K562 (cell line): ENCODE data around the gene KIFAP3. TPM values are rescaled to one million over a fixed set of nuclear protein-coding genes. Genes with fewer than 3 reads are reported as not detected.

Experiments used
- ATAC-seq: fragments of 200-7000 bp; cut with Tn5 transposase; 3 replicates; pipeline ENCODE4 v1.9.1; 2020; ENCODE audit warnings: moderate library complexity
- BruUV-seq: library from RNA; stranded (reverse); fragments of 400-500 nt; replicated peaks from 2 replicates; lab custom pipeline; 2021; lab: Mats Ljungman, UMichigan
- CTCF ChIA-PET: fragments of 300-600 bp; formaldehyde crosslinking; extraction: SDS; loops from one replicate; lab custom pipeline; 2021; ENCODE audit warnings: low intra/inter-chr PET ratio; lab: Yijun Ruan, JAX
- POLR2A ChIA-PET: fragments of 300-600, 350-650 bp; sonication (Branson Sonifier 250); formaldehyde crosslinking; extraction: SDS; loops from one replicate; lab custom pipeline; 2021; ENCODE audit warnings: antibody characterized with exemption, inconsistent platforms; lab: Yijun Ruan, JAX
- DNase-seq, 4 experiments: peaks; one replicate each; pipeline versions ENCODE4 v3.0.0 to v3.0.0-alpha.2; 2011 to 2018; ENCODE audit warnings: low spot score in 3 of 4, mixed read lengths in 3 of 4; ENCODE audit errors: extremely low read depth in 1 of 4
- FAIRE-seq: peaks from 2 replicates; lab custom pipeline; 2011; peaks lifted over from hg19 to GRCh38; lab: Jason Lieb, UNC
- H2AFZ ChIP-seq: 2 replicates; pipeline ENCODE4 v1.6.0; 2011; ENCODE audit warnings: low read depth, low read length, control low read depth, inconsistent platforms
- H3K27ac ChIP-seq: fragments of 200-600 bp; 3 replicates; pipeline ENCODE4 v1.8.0; 2011; ENCODE audit warnings: low read depth, mild to moderate bottlenecking, control low read depth, inconsistent platforms, low read length, moderate library complexity, mixed read lengths; ENCODE audit errors: extremely low read depth
- H3K27me3 ChIP-seq, 2 experiments: fragments of 300-600 bp in 1 of 2; 2 replicates in 1 of 2; 3 replicates in 1 of 2; pipeline versions ENCODE4 v1.6.0 to v1.8.0; 2011; ENCODE audit warnings: inconsistent platforms in 2 of 2, low read length in 2 of 2, mild to moderate bottlenecking in 1 of 2, mixed read lengths in 1 of 2, moderate library complexity in 1 of 2; ENCODE audit not compliant: control insufficient read depth in 2 of 2, insufficient read depth in 2 of 2
- H3K36me3 ChIP-seq: fragments of 300-600 bp; 3 replicates; pipeline ENCODE4 v1.8.0; 2011; ENCODE audit warnings: mild to moderate bottlenecking, low read length, inconsistent platforms; ENCODE audit not compliant: control insufficient read depth, insufficient read depth
- H3K4me1 ChIP-seq, 2 experiments: fragments of 200-600 bp in 1 of 2; replicated peaks in 1 of 2; 2 replicates in 1 of 2; 3 replicates in 1 of 2; pipeline versions ENCODE4 v1.5.1 to v1.8.0; 2011; ENCODE audit warnings: inconsistent platforms in 2 of 2, low read length in 2 of 2, mild to moderate bottlenecking in 1 of 2, mixed read lengths in 1 of 2, moderate library complexity in 1 of 2; ENCODE audit not compliant: control insufficient read depth in 2 of 2, insufficient read depth in 2 of 2
- H3K4me2 ChIP-seq: 2 replicates; pipeline ENCODE4 v1.6.1; 2011; ENCODE audit warnings: low read length, control low read depth, inconsistent platforms, mixed read lengths; ENCODE audit not compliant: insufficient read depth
- H3K4me3 ChIP-seq: fragments of 200-600 bp; sonication (generic), shearing (Covaris generic); 2 replicates; pipeline ENCODE4 v1.5.1; 2016; ENCODE audit warnings: control low read depth, inconsistent platforms
- H3K79me2 ChIP-seq: fragments of 200-600 bp; 3 replicates; pipeline ENCODE4 v1.8.0; 2011; ENCODE audit warnings: low read length, inconsistent platforms; ENCODE audit not compliant: control insufficient read depth, insufficient read depth
- H3K9ac ChIP-seq, 2 experiments: 2 replicates each; pipeline versions ENCODE4 v1.6.0 to v1.6.1; 2011; ENCODE audit warnings: low read depth in 2 of 2, low read length in 2 of 2, control low read depth in 1 of 2, inconsistent platforms in 1 of 2, mild to moderate bottlenecking in 1 of 2, mixed read lengths in 1 of 2; ENCODE audit not compliant: insufficient read depth in 1 of 2
- H3K9me1 ChIP-seq: one replicate; pipeline ENCODE4 v1.6.0; 2011; ENCODE audit warnings: inconsistent platforms, mild to moderate bottlenecking, low read length, moderate library complexity; ENCODE audit not compliant: control insufficient read depth, insufficient read depth
- H3K9me3 ChIP-seq: replicated peaks from 2 replicates; pipeline ENCODE4 v1.5.1; 2011; ENCODE audit warnings: low read depth, low read length, inconsistent platforms; ENCODE audit not compliant: control insufficient read depth, insufficient read depth
- H4K20me1 ChIP-seq: replicated peaks from 2 replicates; pipeline ENCODE4 v1.6.1; 2011; ENCODE audit warnings: low read length, inconsistent platforms, mixed read lengths; ENCODE audit not compliant: control insufficient read depth, insufficient read depth
- DMBX1 ChIP-seq: fragments of 250-450 bp; sonication (Bioruptor Pico); IDR thresholded peaks from 2 replicates; pipeline ENCODE4 v1.8.0; 2022; ENCODE audit warnings: inconsistent platforms, mild to moderate bottlenecking, moderate library complexity, borderline replicate concordance
- ILK ChIP-seq: fragments of 450-650 bp; IDR thresholded peaks from 2 replicates; pipeline ENCODE4 v1.6.1; 2016; ENCODE audit warnings: missing genetic modification characterization, low read depth, mild to moderate bottlenecking, missing compliant biosample characterization, moderate library complexity, borderline replicate concordance
- JUNB ChIP-seq: fragments of 450-650 bp; formaldehyde crosslinking; conservative IDR thresholded peaks from 2 replicates; pipeline ENCODE4 v1.4.0; 2020; ENCODE audit warnings: mild to moderate bottlenecking
- MAFG ChIP-seq: fragments of 450-650 bp; conservative IDR thresholded peaks from 2 replicates; pipeline ENCODE4 v1.6.1; 2016; ENCODE audit warnings: missing genetic modification characterization, missing compliant biosample characterization
- SNIP1 ChIP-seq: fragments of 450-650 bp; IDR thresholded peaks from 2 replicates; pipeline ENCODE4 v1.7.1; 2017; ENCODE audit warnings: low read depth, mild to moderate bottlenecking
- SRSF9 ChIP-seq: fragments of 200-400 bp; formaldehyde crosslinking; IDR thresholded peaks from 2 replicates; pipeline ENCODE4 v1.6.1; 2017; ENCODE audit warnings: low read depth, low read length, borderline replicate concordance
- ZNF3 ChIP-seq: fragments of 250-450 bp; sonication (Bioruptor Pico); IDR thresholded peaks from 2 replicates; pipeline ENCODE4 v1.5.0; 2021; ENCODE audit warnings: mild to moderate bottlenecking, moderate library complexity
- ZNF785 ChIP-seq: fragments of 250-450 bp; sonication (Bioruptor Pico); IDR thresholded peaks from 2 replicates; pipeline ENCODE4 v1.4.0; 2020; ENCODE audit warnings: mild to moderate bottlenecking
- WGBS: fragments of 100-300 bp; shearing (Covaris generic); methylation state at CpG from one replicate; pipeline ENCODE4 v1.1.6; 2016; ENCODE audit warnings: low coverage, mixed read lengths; ENCODE audit not compliant: insufficient coverage; ENCODE audit errors: missing lambda C conversion rate; 5-methylcytosine and 5-hydroxymethylcytosine counted together
- in situ Hi-C: fragments of 300-500 bp; cut with MboI; formaldehyde crosslinking; loops from 4 replicates; pipeline ENCODE4 v1.15.0; 2018; ENCODE audit warnings: inconsistent platforms, mixed read lengths
- intact Hi-C: fragments of 100-400 bp; cut with micrococcal nuclease; formaldehyde crosslinking; loops from 2 replicates; pipeline ENCODE4 v1.14.2; 2022
- polyA plus RNA-seq, 8 experiments: library from polyadenylated mRNA; depleted of rRNA in 4 of 8; stranded (reverse) in 5 of 8; unstranded in 3 of 8; fragments of >200 nt; fragmentation: Nextera tagmentation in 2 of 8; fragmentation: Illumina TruSeq in 1 of 8; extraction: Ambion mirVana in 2 of 8; extraction: Trizol in 1 of 8; gene quantifications; 2 replicates each; pipeline versions ENCODE4 v1.2.1 to v1.2.3, GENCODE V29; 2011 to 2014; ENCODE audit warnings: inconsistent platforms in 1 of 8, missing spikeins in 1 of 8
- total RNA-seq, 7 experiments: library from RNA; depleted of rRNA in 6 of 7; stranded (reverse); fragments of >200 nt in 6 of 7; fragmentation: Illumina TruSeq in 2 of 7; extraction: Trizol in 2 of 7; gene quantifications; 2 replicates each; pipeline versions ENCODE4 v1.2.1 to v1.2.3, GENCODE V29; 2011 to 2021; ENCODE audit warnings: low replicate concordance in 1 of 7

The KIFAP3 gene
- total and polyA plus RNA-seq, 9 of the 15 experiments (the other 6 are each of a cell fraction or from before 2014, with no cell fraction given), result 8.8 to 17.5 (median 11.8) TPM

GRCh38 chr1:170049176-170049800, 25.2 kb downstream of the KIFAP3 start:
- in situ Hi-C loops, result no loop called here
- Histone ChIP-seq H3K36me3 (no peaks in the 10 kb centered on the region), H4K20me1 (no peaks in the 10 kb centered on the region), H3K9ac (no peak overlapping the region), H3K9me1 (no peaks in the 10 kb centered on the region), H3K27me3 (no peaks in the 10 kb centered on the region), H3K4me2 (no peak overlapping the region), H3K27ac (no peak overlapping the region), H3K79me2 (no peaks in the 10 kb centered on the region), H2AFZ (no peak overlapping the region), H3K4me1 (no peaks in the 10 kb centered on the region), H3K9me3 (no peaks in the 10 kb centered on the region), H3K4me3 (no peak overlapping the region)
- TF ChIP-seq MAFG (tag) (no peak), JUNB (no peak), SRSF9 (no peak), ZNF3 (no peak), ILK (tag) (no peak), SNIP1 (no peak)
- intact Hi-C loops, result no loop called here
- 25% methylated on average over 3 of the region's 3 CpGs for WGBS
- BruUV-seq, result no TSS peak
- ChIA-PET CTCF (no interaction called here), POLR2A (interaction anchor here (0.7 to 1.3 kb wide), 2 partner anchors 125 to 483 kb away, joined by 3 to 5 read pairs; partner anchors contain the start of gene GORAB)
- DNase-seq (no peak), ATAC-seq (no peak), FAIRE-seq (no peak)

- Histone ChIP-seq H3K4me3 (no peak overlapping the region), H3K27me3 (no peaks in the 10 kb centered on the region), H3K27ac (no peak overlapping the region), H3K4me1 (no peaks in the 10 kb centered on the region), H3K9me1 (no peaks in the 10 kb centered on the region), H4K20me1 (no peaks in the 10 kb centered on the region), H3K9ac (no peak overlapping the region), H3K36me3 (no peaks in the 10 kb centered on the region), H3K4me2 (no peak overlapping the region), H2AFZ (no peak overlapping the region), H3K79me2 (no peaks in the 10 kb centered on the region), H3K9me3 (no peaks in the 10 kb centered on the region)
- DNase-seq (no peak), ATAC-seq (no peak), FAIRE-seq (no peak)
- ChIA-PET CTCF (no interaction called here), POLR2A (interaction anchor here (0.6 to 1.3 kb wide), 3 partner anchors 126 to 484 kb away, joined by 3 to 5 read pairs (median 3); partner anchors contain the start of gene GORAB)
- 41% methylated on average over 7 of the region's 7 CpGs for WGBS
- in situ Hi-C loops, result no loop called here
- TF ChIP-seq DMBX1 (CRISPR knock-in tag) (no peak), ZNF785 (CRISPR knock-in tag) (no peak)
- intact Hi-C loops, result no loop called here
- no TSS peak for BruUV-seq
Observed at GRCh38 chr1:170048515-170048914, 26.0 kb downstream of the KIFAP3 start.
